ENCODE results near the gene KCND2.

- TF ChIP-seq RFX5 (IDR thresholded peaks at IDR 0.05) (no peak), POLR2A (IDR thresholded peaks at IDR 0.05; ENCODE audit: low read length) (no peak), POLR2AphosphoS2 (conservative IDR thresholded peaks at IDR 0.05; ENCODE audit: low read length) (no peak), CTCF (IDR thresholded peaks at IDR 0.05) (no peak), RAD21 (conservative IDR thresholded peaks at IDR 0.05 in 1 of 2, IDR thresholded peaks at IDR 0.05 in 1 of 2) (no peak), CBX2 (IDR thresholded peaks at IDR 0.05; ENCODE audit: borderline replicate concordance, low read depth) (no peak), NPAS2 (CRISPR knock-in tag; IDR thresholded peaks at IDR 0.05; ENCODE audit: borderline replicate concordance) (no peak), MAFK (IDR thresholded peaks at IDR 0.05; ENCODE audit: partially characterized antibody) (no peak), RNF2 (IDR thresholded peaks at IDR 0.05; ENCODE audit: borderline replicate concordance, low read depth) (no peak), BCL3 (IDR thresholded peaks at IDR 0.05) (no peak), HDAC2 (IDR thresholded peaks at IDR 0.05) (no peak), JUNB (IDR thresholded peaks at IDR 0.05) (no peak), EHMT2 (IDR thresholded peaks at IDR 0.05; ENCODE audit: low read depth) (no peak)
These were observed 213.2 kb downstream of the KCND2 start for GRCh38 chr7:120486164-120486563.
